Prostate gland (tissue), 2 donors: ENCODE measurements around the gene LYZL6.

Experiments
- CTCF ChIP-seq, 4 experiments: fragments of 200-600 bp in 2 of 4; fragments of 450-650 bp in 2 of 4; sonication (generic) in 2 of 4; IDR thresholded peaks; 1 replicate in 3 of 4; 2 replicates in 1 of 4; pipeline ENCODE4 v1.5.1; 2016 to 2019; ENCODE audit warnings: antibody characterized with exemption in 4 of 4, mild to moderate bottlenecking in 2 of 4, moderate library complexity in 2 of 4
- POLR2A ChIP-seq: fragments of 450-650 bp; IDR thresholded peaks from one replicate; pipeline ENCODE4 v1.6.1; 2016; ENCODE audit warnings: antibody characterized with exemption, mild to moderate bottlenecking
- POLR2AphosphoS5 ChIP-seq: sonication (generic); formaldehyde crosslinking; IDR thresholded peaks from one replicate; pipeline ENCODE4 v1.6.1; 2017; ENCODE audit warnings: antibody characterized with exemption

GRCh38 chr17:35981908-35982330 lies 38.4 kb upstream of the LYZL6 start:
- TF ChIP-seq CTCF (IDR thresholded peaks at IDR 0.05) (no peak), POLR2AphosphoS5 (no peak), POLR2A (no peak)
